HepG2 (cell line): ENCODE measurements around the gene CDCA5. TPM values are rescaled to one million over a fixed set of nuclear protein-coding genes. Genes with fewer than 3 reads are reported as not detected.
A peak's percentile ranks its signal among the peaks of the same experiment; 100 is the strongest.

ENCODE experiments used
- FIP1L1 ChIP-seq: fragments of 200-400 bp; formaldehyde crosslinking; IDR thresholded peaks from 2 replicates; pipeline ENCODE4 v1.6.1; 2018; ENCODE audit warnings: low read depth, mild to moderate bottlenecking, low read length, moderate library complexity, borderline replicate concordance; ENCODE audit not compliant: insufficient read depth
- HIVEP1 ChIP-seq: sonication (generic); formaldehyde crosslinking; IDR thresholded peaks from 2 replicates; pipeline ENCODE4 v1.4.0; 2020; ENCODE audit warnings: mild to moderate bottlenecking, missing genetic modification reagents
- NONO ChIP-seq, 2 experiments: fragments of 450-650 bp in 1 of 2; sonication (generic) in 1 of 2; formaldehyde crosslinking in 1 of 2; IDR thresholded peaks in 1 of 2; conservative IDR thresholded peaks in 1 of 2; 2 replicates each; pipeline versions ENCODE4 v1.6.1 to v1.8.0; 2017 to 2022; ENCODE audit warnings: mild to moderate bottlenecking in 1 of 2, missing genetic modification reagents in 1 of 2, moderate library complexity in 1 of 2
- NR2C2 ChIP-seq: sonication (generic); formaldehyde crosslinking; IDR thresholded peaks from 2 replicates; pipeline ENCODE4 v1.4.0; 2020; ENCODE audit warnings: missing genetic modification reagents, mild to moderate bottlenecking, moderate library complexity, borderline replicate concordance
- PAXIP1 ChIP-seq: sonication (generic); formaldehyde crosslinking; conservative IDR thresholded peaks from 2 replicates; pipeline ENCODE4 v1.4.0; 2020; ENCODE audit warnings: mild to moderate bottlenecking, missing genetic modification reagents, moderate library complexity
- POLR2A ChIP-seq, 2 experiments: IDR thresholded peaks; 2 replicates each; pipeline ENCODE4 v1.6.1; 2011; ENCODE audit warnings: low read depth in 2 of 2, low read length in 2 of 2, mild to moderate bottlenecking in 1 of 2, moderate library complexity in 1 of 2; ENCODE audit not compliant: insufficient read depth in 1 of 2
- POLR2G ChIP-seq: fragments of 200-400 bp; formaldehyde crosslinking; IDR thresholded peaks from 2 replicates; pipeline ENCODE4 v1.6.1; 2018; ENCODE audit warnings: mild to moderate bottlenecking, low read depth, low read length, moderate library complexity
- RXRA ChIP-seq: sonication (generic); formaldehyde crosslinking; IDR thresholded peaks from 2 replicates; pipeline ENCODE4 v1.5.1; 2020; ENCODE audit warnings: missing genetic modification reagents
- SAP130 ChIP-seq: IDR thresholded peaks from 2 replicates; pipeline ENCODE4 v1.6.1; 2016; ENCODE audit warnings: low read depth
- SNAPC4 ChIP-seq: sonication (generic); formaldehyde crosslinking; IDR thresholded peaks from 2 replicates; pipeline ENCODE4 v1.4.0; 2020; ENCODE audit warnings: mild to moderate bottlenecking, missing genetic modification reagents
- SP5 ChIP-seq: IDR thresholded peaks from 2 replicates; pipeline ENCODE4 v1.6.1; 2016; ENCODE audit warnings: low read depth, borderline replicate concordance
- STAG1 ChIP-seq: sonication (generic); formaldehyde crosslinking; IDR thresholded peaks from 2 replicates; pipeline ENCODE4 v1.4.0; 2020; ENCODE audit warnings: missing genetic modification reagents
- STAT5B ChIP-seq: sonication (generic); formaldehyde crosslinking; IDR thresholded peaks from 2 replicates; pipeline ENCODE4 v1.4.0; 2020; ENCODE audit warnings: missing genetic modification reagents
- ZFYVE20 ChIP-seq: sonication (generic); formaldehyde crosslinking; IDR thresholded peaks from 2 replicates; pipeline ENCODE4 v1.8.0; 2023; ENCODE audit warnings: low read depth, mild to moderate bottlenecking, moderate library complexity, missing genetic modification reagents, borderline replicate concordance
- ZNF101 ChIP-seq: sonication (generic); formaldehyde crosslinking; IDR thresholded peaks from 2 replicates; pipeline ENCODE4 v1.4.0; 2020; ENCODE audit warnings: mild to moderate bottlenecking, low read depth, missing genetic modification reagents, borderline replicate concordance
- ZNF564 ChIP-seq: sonication (generic); formaldehyde crosslinking; IDR thresholded peaks from 2 replicates; pipeline ENCODE4 v1.8.1; 2023; ENCODE audit warnings: mild to moderate bottlenecking, missing genetic modification reagents
- ZNF879 ChIP-seq: sonication (generic); formaldehyde crosslinking; IDR thresholded peaks from 2 replicates; pipeline ENCODE4 v1.8.1; 2023; ENCODE audit warnings: missing genetic modification reagents
- polyA plus RNA-seq, 8 experiments: library from polyadenylated mRNA; depleted of rRNA in 3 of 8; stranded (reverse) in 7 of 8; unstranded in 1 of 8; fragments of >200 nt; fragmentation: Illumina TruSeq in 4 of 8; extraction: Trizol in 4 of 8; gene quantifications; 2 replicates each; pipeline versions ENCODE4 v1.2.1 to v1.2.3, GENCODE V29; 2011 to 2016; ENCODE audit warnings: low read depth in 4 of 8, missing spikeins in 1 of 8, mixed read lengths in 1 of 8; ENCODE audit not compliant: insufficient read depth in 1 of 8
- total RNA-seq, 5 experiments: library from RNA; depleted of rRNA; stranded (reverse); fragments of >200 nt; fragmentation: Illumina TruSeq; extraction: Trizol; gene quantifications; 2 replicates each; pipeline ENCODE4 v1.2.3, GENCODE V29; 2016; ENCODE audit warnings: low read depth in 1 of 5
- TF ChIP-seq, protein P1 (sequence below): IDR thresholded peaks from 2 replicates; pipeline ENCODE4 v1.6.1; 2016; ENCODE audit warnings: control low read depth

CDCA5 gene
- total and polyA plus RNA-seq, 2 of the 13 experiments (the other 11 are each of a cell fraction or from before 2014, with no cell fraction given) = 13.5 to 50.6 TPM

- peak; percentile 81; the same call in 1 of the 2 replicates for TF ChIP-seq PAXIP1 (CRISPR knock-in tag)
- no peak for TF ChIP-seq ZNF564 (CRISPR knock-in tag)
- no peak; the same call in 1 of the 2 replicates for TF ChIP-seq STAG1 (CRISPR knock-in tag)
- TF ChIP-seq ZNF101 = no peak
- peak; percentile 39; the same call in 1 of the 2 replicates for TF ChIP-seq POLR2G
- TF ChIP-seq NONO (IDR thresholded peaks at IDR 0.05) = no peak
- TF ChIP-seq NONO (CRISPR knock-in tag; conservative IDR thresholded peaks at IDR 0.05) = 0 out of 2 replicates have a peak, but pooled peaks have one; percentile 13
- TF ChIP-seq POLR2A (IDR thresholded peaks at IDR 0.05; ENCODE audit: insufficient read depth in 1 of 2, low read depth in 2 of 2, low read length in 2 of 2) = peak; percentile 34 to 68; a peak in 2 of 4 replicates
- TF ChIP-seq SNAPC4 (CRISPR knock-in tag) = no peak
- peak; percentile 32; the same call in 1 of the 2 replicates for TF ChIP-seq HIVEP1
- no peak for TF ChIP-seq FIP1L1
- TF ChIP-seq, protein P1, sequence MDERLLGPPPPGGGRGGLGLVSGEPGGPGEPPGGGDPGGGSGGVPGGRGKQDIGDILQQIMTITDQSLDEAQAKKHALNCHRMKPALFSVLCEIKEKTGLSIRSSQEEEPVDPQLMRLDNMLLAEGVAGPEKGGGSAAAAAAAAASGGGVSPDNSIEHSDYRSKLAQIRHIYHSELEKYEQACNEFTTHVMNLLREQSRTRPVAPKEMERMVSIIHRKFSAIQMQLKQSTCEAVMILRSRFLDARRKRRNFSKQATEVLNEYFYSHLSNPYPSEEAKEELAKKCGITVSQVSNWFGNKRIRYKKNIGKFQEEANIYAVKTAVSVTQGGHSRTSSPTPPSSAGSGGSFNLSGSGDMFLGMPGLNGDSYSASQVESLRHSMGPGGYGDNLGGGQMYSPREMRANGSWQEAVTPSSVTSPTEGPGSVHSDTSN (CRISPR knock-in tag) = no peak
- no peak for TF ChIP-seq ZFYVE20
- peak; percentile 85 for TF ChIP-seq RXRA (CRISPR knock-in tag)
- TF ChIP-seq SP5 = no peak
- TF ChIP-seq NR2C2 (CRISPR knock-in tag) = peak; percentile 89
- TF ChIP-seq ZNF879 (CRISPR knock-in tag) = no peak
- no peak for TF ChIP-seq STAT5B (CRISPR knock-in tag)
- TF ChIP-seq SAP130 (CRISPR knock-in tag) = peak; percentile 69
Observed at GRCh38 chr11:65058419-65059054, 25.3 kb downstream of the CDCA5 start, which contains the start of gene NAALADL1 (continued).
